GM23248 (cell line): ENCODE results near the gene PSMB3.

ENCODE experiments used
- EZH2 ChIP-seq: fragments of 200-600 bp; sonication (generic); IDR thresholded peaks from 2 replicates; pipeline ENCODE4 v1.6.1; 2018; ENCODE audit warnings: antibody characterized with exemption, mild to moderate bottlenecking; ENCODE audit not compliant: insufficient read depth, poor library complexity, severe bottlenecking
- EZH2phosphoT487 ChIP-seq: fragments of 200-600 bp; sonication (generic); IDR thresholded peaks from 2 replicates; pipeline ENCODE4 v1.6.1; 2018; ENCODE audit warnings: antibody characterized with exemption, moderate library complexity, mild to moderate bottlenecking, low read depth; ENCODE audit not compliant: insufficient read depth

GRCh38 chr17:38710985-38711384 lies 41.6 kb upstream of the PSMB3 start:
- TF ChIP-seq EZH2 (no peak), EZH2phosphoT487 (no peak)
